ENCODE measurements around the gene XRCC4. TPM values are rescaled to one million over a fixed set of nuclear protein-coding genes. Genes with fewer than 3 reads are reported as not detected.

Gene XRCC4
- total RNA-seq, 1 donor from 2014 or later = 12.9 TPM

DNA sequence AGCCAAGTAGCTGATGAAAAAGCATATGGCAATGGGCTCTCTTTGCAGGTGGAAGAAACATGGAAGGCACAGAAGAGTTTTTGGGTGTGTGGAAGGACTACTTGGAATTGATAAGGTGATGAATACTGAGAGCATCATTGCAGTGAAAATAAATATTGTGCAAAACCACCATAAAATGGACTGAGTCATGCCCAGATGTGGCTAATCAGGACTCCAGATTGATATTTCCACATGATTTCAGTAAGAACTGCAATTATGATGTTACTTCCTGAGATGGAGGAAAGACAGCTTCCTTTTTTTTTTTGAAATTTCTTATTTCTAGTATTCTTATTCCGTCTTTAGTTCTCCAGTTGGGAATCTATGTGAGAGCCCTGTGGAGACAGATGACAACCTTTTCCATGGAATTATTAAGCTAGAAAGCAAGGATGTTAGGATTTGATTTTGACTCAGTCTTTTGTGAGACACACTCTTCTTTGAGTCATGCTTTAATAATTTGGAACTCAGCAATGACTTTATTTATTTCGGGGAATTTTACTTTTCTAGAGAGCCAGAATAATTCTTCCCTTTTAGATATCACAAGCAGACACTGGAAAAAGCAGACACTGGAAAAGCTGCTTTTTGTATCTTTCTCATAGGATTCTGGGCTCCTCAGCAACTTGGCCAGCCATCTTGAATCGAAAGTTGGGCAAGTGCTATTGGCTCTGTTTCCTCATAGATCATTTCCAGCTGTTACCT lies 300.0 kb downstream of the XRCC4 start:
- Mint-ChIP-seq H3K9me3 (ENCODE audit: low read depth) (peaks cover 1% of the 10 kb centered on the region), H3K27ac (no peak overlapping the region), H3K36me3 (ENCODE audit: insufficient read depth) (peaks cover under 1% of the 10 kb centered on the region), H3K27me3 (peaks cover 23% of the 10 kb centered on the region), H3K4me3 (ENCODE audit: low read depth) (no peak overlapping the region), H3K4me1 (ENCODE audit: low read depth) (peaks cover 18% of the 10 kb centered on the region)
- TF ChIP-seq, protein P1, sequence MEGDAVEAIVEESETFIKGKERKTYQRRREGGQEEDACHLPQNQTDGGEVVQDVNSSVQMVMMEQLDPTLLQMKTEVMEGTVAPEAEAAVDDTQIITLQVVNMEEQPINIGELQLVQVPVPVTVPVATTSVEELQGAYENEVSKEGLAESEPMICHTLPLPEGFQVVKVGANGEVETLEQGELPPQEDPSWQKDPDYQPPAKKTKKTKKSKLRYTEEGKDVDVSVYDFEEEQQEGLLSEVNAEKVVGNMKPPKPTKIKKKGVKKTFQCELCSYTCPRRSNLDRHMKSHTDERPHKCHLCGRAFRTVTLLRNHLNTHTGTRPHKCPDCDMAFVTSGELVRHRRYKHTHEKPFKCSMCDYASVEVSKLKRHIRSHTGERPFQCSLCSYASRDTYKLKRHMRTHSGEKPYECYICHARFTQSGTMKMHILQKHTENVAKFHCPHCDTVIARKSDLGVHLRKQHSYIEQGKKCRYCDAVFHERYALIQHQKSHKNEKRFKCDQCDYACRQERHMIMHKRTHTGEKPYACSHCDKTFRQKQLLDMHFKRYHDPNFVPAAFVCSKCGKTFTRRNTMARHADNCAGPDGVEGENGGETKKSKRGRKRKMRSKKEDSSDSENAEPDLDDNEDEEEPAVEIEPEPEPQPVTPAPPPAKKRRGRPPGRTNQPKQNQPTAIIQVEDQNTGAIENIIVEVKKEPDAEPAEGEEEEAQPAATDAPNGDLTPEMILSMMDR (IDR thresholded peaks at IDR 0.05; ENCODE audit: unreplicated experiment) = no peak
- DNase-seq (ENCODE audit: low spot score, unreplicated experiment) = no peak

DNA sequence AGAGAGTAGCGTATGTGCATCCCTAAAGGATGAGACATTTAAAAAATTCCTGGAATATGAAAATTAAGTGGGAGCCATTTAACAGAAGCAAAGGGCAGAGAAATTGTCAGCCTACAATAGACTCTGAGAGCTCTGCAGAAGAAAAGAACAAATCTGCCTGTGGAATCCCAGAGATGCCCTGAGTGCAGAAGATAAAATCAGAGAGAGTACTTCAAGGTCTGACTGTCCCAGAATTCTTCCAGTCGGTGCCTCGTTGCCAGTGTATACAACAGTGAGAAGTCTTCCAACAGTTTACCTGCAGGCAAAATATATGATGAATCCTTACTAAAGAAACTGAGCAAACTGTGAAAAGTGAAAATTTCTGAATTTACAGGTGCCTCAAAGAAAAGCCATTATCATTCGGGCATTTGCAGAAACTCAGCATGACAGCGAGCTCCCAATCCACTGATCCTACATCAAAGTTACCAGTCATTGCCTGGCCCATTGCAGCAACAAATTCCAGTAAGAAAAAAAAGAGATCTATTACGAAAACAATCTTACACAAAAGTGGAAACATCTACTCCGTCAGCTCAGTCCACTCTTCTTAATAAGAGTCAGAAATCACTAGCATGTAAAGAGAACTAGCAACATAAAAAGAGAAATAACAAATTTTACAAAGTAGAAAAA lies 301.4 kb downstream of the XRCC4 start:
- Mint-ChIP-seq H3K36me3 (ENCODE audit: insufficient read depth) (peaks cover 5% of the 10 kb centered on the region), H3K27ac (no peak overlapping the region), H3K27me3 (peaks cover 19% of the 10 kb centered on the region), H3K4me1 (ENCODE audit: low read depth) (peaks cover 11% of the 10 kb centered on the region), H3K4me3 (ENCODE audit: low read depth) (no peak overlapping the region), H3K9me3 (ENCODE audit: low read depth) (peaks cover 9% of the 10 kb centered on the region)
- DNase-seq (ENCODE audit: low spot score, unreplicated experiment) = no peak
- TF ChIP-seq, protein P1 (IDR thresholded peaks at IDR 0.05; ENCODE audit: unreplicated experiment) = no peak

DNA sequence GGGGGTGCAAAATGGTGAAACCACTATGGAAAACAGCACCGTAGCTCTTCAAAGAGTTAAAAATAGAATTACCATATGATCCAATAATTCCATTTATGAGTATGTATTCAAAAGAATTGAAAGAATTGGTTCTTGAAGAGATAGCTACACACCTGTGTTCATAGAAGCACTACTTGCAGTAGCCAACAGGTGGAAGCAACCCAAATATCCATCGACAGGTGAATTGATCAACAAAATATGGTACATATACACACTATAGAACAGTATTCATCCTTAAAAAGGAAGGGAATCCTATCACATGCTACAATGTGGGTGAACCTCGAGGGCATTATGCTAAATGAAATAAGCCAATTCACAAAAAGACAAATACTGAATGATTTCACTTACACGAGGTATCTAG lies 308.5 kb downstream of the XRCC4 start:
- TF ChIP-seq, protein P1 (IDR thresholded peaks at IDR 0.05; ENCODE audit: unreplicated experiment) = no peak

DNA sequence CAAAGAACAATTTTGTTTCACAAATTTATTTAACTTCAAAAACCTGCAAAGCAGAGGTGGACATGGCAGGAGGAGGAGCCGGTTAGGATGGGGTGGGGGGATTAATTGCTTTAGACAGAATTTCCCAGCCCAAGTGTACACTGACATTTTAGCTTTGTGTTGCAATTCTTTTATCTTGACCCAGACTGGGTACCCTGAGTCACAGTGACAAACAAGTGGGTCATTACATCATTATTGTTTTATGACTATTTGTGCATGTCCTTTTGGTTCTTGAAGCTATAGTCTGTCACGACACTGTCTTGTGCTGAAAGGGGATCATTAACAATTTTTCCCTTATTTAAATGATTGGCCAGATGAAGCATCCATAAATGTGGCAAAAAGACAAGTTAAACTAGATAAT lies 309.7 kb downstream of the XRCC4 start:
- Mint-ChIP-seq H3K27ac (no peak overlapping the region), H3K4me3 (ENCODE audit: low read depth) (no peak overlapping the region), H3K4me1 (ENCODE audit: low read depth) (peaks cover 7% of the 10 kb centered on the region), H3K27me3 (no peaks in the 10 kb centered on the region), H3K9me3 (ENCODE audit: low read depth) (peaks cover 20% of the 10 kb centered on the region), H3K36me3 (ENCODE audit: insufficient read depth) (peaks cover 5% of the 10 kb centered on the region)
- no peak for DNase-seq (ENCODE audit: low spot score, unreplicated experiment)
- TF ChIP-seq, protein P1 (IDR thresholded peaks at IDR 0.05; ENCODE audit: unreplicated experiment) = no peak

More for the DNA sequence above, 308.5 kb downstream of the XRCC4 start:
- Mint-ChIP-seq H3K27ac (no peak overlapping the region), H3K9me3 (ENCODE audit: low read depth) (peaks cover 20% of the 10 kb centered on the region), H3K36me3 (ENCODE audit: insufficient read depth) (peaks cover 5% of the 10 kb centered on the region), H3K27me3 (no peaks in the 10 kb centered on the region), H3K4me3 (ENCODE audit: low read depth) (no peak overlapping the region), H3K4me1 (ENCODE audit: low read depth) (peaks cover 7% of the 10 kb centered on the region)
- DNase-seq (ENCODE audit: low spot score, unreplicated experiment) = no peak

DNA sequence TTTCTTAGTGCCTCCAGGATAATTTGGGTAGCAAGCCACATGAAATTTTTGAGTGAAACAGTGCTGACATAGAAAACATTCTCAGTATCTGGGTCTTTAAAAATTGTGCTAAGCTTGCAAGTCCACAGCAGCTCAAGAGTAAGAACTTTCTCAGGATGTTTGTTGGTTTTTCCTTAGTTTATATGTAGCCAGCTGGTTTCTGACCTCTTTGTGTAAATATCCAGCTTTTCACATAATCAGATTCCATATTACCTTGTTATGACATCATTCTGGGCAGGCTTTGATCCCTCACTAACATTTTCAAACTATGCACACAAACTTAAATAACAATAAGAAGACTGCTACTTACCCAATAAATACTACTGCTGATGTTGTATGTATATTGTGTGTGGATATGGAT lies 311.3 kb downstream of the XRCC4 start:
- Mint-ChIP-seq H3K4me3 (ENCODE audit: low read depth) (no peak overlapping the region), H3K9me3 (ENCODE audit: low read depth) (peaks cover 11% of the 10 kb centered on the region), H3K27me3 (no peaks in the 10 kb centered on the region), H3K36me3 (ENCODE audit: insufficient read depth) (no peaks in the 10 kb centered on the region), H3K27ac (no peak overlapping the region), H3K4me1 (ENCODE audit: low read depth) (peaks cover 7% of the 10 kb centered on the region)
- TF ChIP-seq, protein P1 (IDR thresholded peaks at IDR 0.05; ENCODE audit: unreplicated experiment) = no peak
- DNase-seq (ENCODE audit: low spot score, unreplicated experiment) = no peak

All from progenitor cell of endocrine pancreas (in vitro differentiated cells).